Testis (tissue), 3 donors: Measurements from ENCODE around the gene VWA5A. TPM values are rescaled to one million over a fixed set of nuclear protein-coding genes. Genes with fewer than 3 reads are reported as not detected.

Experiments used
- DNase-seq: peaks from one replicate; pipeline ENCODE4 v3.0.0-alpha.2; 2019
- H3K27ac ChIP-seq, 2 donors: fragments of 200-600 bp; sonication (generic); one replicate each; pipeline ENCODE4 v1.5.1; 2019
- H3K27me3 ChIP-seq: fragments of 200-600 bp; sonication (generic); one replicate; pipeline ENCODE4 v1.5.1; 2019
- H3K36me3 ChIP-seq: fragments of 200-600 bp; sonication (generic); one replicate; pipeline ENCODE4 v1.5.1; 2017; ENCODE audit warnings: low read depth; ENCODE audit errors: missing control alignments
- H3K4me1 ChIP-seq: fragments of 200-600 bp; sonication (generic); one replicate; pipeline ENCODE4 v1.5.1; 2019
- H3K4me3 ChIP-seq, 2 donors: fragments of 200-600 bp; sonication (generic); one replicate each; pipeline ENCODE4 v1.5.1; 2017 to 2019
- H3K9me3 ChIP-seq: fragments of 200-600 bp; sonication (generic); one replicate; pipeline ENCODE4 v1.5.1; 2017
- POLR2A ChIP-seq: fragments of 450-650 bp; IDR thresholded peaks from one replicate; pipeline ENCODE4 v1.6.1; 2017; ENCODE audit warnings: antibody characterized with exemption, mild to moderate bottlenecking, moderate library complexity
- WGBS, 2 donors: methylation state at CpG; one replicate each; pipeline ENCODE4 v1.1.5; 2018; 5-methylcytosine and 5-hydroxymethylcytosine counted together
- intact Hi-C: fragments of 100-400 bp; cut with DNase I; formaldehyde crosslinking; loops from one replicate; pipeline ENCODE4 v1.15.1; 2023; ENCODE audit warnings: low total_unique reads
- polyA plus RNA-seq: library from polyadenylated mRNA; stranded (reverse); fragments of 350-450 nt; fragmentation: Illumina TruSeq; extraction: RNeasy Lipid Tissue Mini Kit (QIAGEN cat#74804); gene quantifications from one replicate; pipeline ENCODE4 v1.2.3, GENCODE V29; 2014; ENCODE audit warnings: low read depth, low replicate concordance; ENCODE audit not compliant: insufficient read depth
- total RNA-seq, 2 donors: library from RNA; depleted of rRNA; stranded (reverse); fragments of >200 nt; gene quantifications; one replicate each; pipeline ENCODE4 v1.2.3, GENCODE V29; 2016
- TF ChIP-seq, protein P1 (sequence below), 3 experiments: fragments of 450-650 bp in 2 of 3; fragments of 200-600 bp in 1 of 3; sonication (generic) in 1 of 3; IDR thresholded peaks; one replicate each; pipeline ENCODE4 v1.5.1; 2016 to 2019; ENCODE audit warnings: antibody characterized with exemption in 3 of 3, mild to moderate bottlenecking in 2 of 3, moderate library complexity in 1 of 3

Gene VWA5A
- total and polyA plus RNA-seq, 3 donors from 2014 or later: 26.6 to 31.3 (median 28.3) TPM

- H3K4me1 ChIP-seq: no peaks in the 10 kb centered on the region
- no peak for TF ChIP-seq POLR2A
- TF ChIP-seq, protein P1, sequence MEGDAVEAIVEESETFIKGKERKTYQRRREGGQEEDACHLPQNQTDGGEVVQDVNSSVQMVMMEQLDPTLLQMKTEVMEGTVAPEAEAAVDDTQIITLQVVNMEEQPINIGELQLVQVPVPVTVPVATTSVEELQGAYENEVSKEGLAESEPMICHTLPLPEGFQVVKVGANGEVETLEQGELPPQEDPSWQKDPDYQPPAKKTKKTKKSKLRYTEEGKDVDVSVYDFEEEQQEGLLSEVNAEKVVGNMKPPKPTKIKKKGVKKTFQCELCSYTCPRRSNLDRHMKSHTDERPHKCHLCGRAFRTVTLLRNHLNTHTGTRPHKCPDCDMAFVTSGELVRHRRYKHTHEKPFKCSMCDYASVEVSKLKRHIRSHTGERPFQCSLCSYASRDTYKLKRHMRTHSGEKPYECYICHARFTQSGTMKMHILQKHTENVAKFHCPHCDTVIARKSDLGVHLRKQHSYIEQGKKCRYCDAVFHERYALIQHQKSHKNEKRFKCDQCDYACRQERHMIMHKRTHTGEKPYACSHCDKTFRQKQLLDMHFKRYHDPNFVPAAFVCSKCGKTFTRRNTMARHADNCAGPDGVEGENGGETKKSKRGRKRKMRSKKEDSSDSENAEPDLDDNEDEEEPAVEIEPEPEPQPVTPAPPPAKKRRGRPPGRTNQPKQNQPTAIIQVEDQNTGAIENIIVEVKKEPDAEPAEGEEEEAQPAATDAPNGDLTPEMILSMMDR (IDR thresholded peaks at IDR 0.05): no peak
- WGBS, 2 donors: 84 to 92% methylated on average over 2 of the region's 2 CpGs
- H3K27ac ChIP-seq: no peak overlapping the region
- H3K9me3 ChIP-seq: no peaks in the 10 kb centered on the region
- H3K27me3 ChIP-seq: no peaks in the 10 kb centered on the region
- H3K36me3 ChIP-seq: no peaks in the 10 kb centered on the region
- no peak for DNase-seq
- intact Hi-C loops: no loop called here
- no peak overlapping the region for H3K4me3 ChIP-seq
These were observed 17.1 kb upstream of the VWA5A start for GRCh38 chr11:124098141-124098540.

- WGBS, 2 donors: 53 to 66% methylated on average over 1 of the region's 1 CpG
- H3K36me3 ChIP-seq: no peaks in the 10 kb centered on the region
- TF ChIP-seq, protein P1 (IDR thresholded peaks at IDR 0.05): no peak
- TF ChIP-seq POLR2A: no peak
- H3K27ac ChIP-seq: no peak overlapping the region
- H3K4me1 ChIP-seq: no peaks in the 10 kb centered on the region
- no peaks in the 10 kb centered on the region for H3K27me3 ChIP-seq
- intact Hi-C loops: no loop called here
- DNase-seq: no peak
- H3K9me3 ChIP-seq: no peaks in the 10 kb centered on the region
- no peak overlapping the region for H3K4me3 ChIP-seq
These were observed 13.5 kb upstream of the VWA5A start for GRCh38 chr11:124101737-124102136.

DNA sequence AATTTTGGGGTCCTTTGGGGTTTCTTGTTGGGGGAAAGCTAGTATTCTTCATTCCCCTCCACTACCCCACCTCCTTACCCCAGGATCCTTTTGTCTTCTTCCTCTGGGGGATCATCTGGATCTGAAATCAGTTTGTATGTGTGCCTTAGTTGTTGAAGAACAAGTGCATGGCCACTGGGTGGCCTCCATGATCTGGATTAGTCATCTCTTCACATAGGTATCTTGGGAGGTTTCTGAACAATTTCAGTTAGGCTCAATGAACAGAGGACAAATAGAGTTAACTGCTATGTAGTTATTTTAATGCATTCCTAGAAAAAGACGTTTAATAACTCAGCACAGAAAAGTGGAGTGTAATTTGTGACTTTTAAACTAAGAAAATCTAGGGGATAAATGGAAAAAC, 7.1 kb upstream of the VWA5A start:
- Histone ChIP-seq H3K4me1 (no peaks in the 10 kb centered on the region), H3K36me3 (no peaks in the 10 kb centered on the region), H3K4me3 (no peak overlapping the region), H3K27ac (no peak overlapping the region), H3K27me3 (no peaks in the 10 kb centered on the region), H3K9me3 (no peaks in the 10 kb centered on the region)
- WGBS, 2 donors: 29 to 32% methylated on average over 1 of the region's 1 CpG
- intact Hi-C loops: no loop called here
- DNase-seq: peak; percentile 26
- TF ChIP-seq, protein P1 (IDR thresholded peaks at IDR 0.05): no peak
- TF ChIP-seq POLR2A: no peak

- WGBS, 2 donors: 82 to 97% methylated on average over 1 of the region's 1 CpG
- no peaks in the 10 kb centered on the region for H3K9me3 ChIP-seq
- H3K27me3 ChIP-seq: no peaks in the 10 kb centered on the region
- intact Hi-C loops: no loop called here
- no peak overlapping the region for H3K27ac ChIP-seq
- no peak for DNase-seq
- H3K4me1 ChIP-seq: no peaks in the 10 kb centered on the region
- H3K4me3 ChIP-seq: no peak overlapping the region
- no peak for TF ChIP-seq POLR2A
- TF ChIP-seq, protein P1 (IDR thresholded peaks at IDR 0.05): no peak
- H3K36me3 ChIP-seq: no peaks in the 10 kb centered on the region
These were observed 5.9 kb upstream of the VWA5A start for GRCh38 chr11:124109377-124109776.

DNA sequence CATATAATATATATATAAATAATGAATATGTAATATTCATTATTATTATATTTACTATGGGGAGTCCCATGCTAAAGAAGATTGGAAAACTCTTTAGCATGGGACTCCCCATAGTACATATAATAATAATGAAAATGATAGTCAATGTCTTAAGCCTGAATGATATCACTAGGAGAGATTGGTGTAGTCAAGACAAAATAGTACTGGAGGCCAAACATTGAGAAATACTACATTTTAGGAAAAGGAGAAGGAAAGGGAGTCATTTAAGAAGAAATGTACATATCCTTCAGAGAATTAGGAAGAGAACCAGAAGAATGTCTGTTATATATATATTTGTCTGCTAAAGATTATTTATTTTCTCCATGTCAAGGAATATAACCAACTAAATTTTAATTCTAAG, 5.0 kb upstream of the VWA5A start:
- Histone ChIP-seq H3K36me3 (no peaks in the 10 kb centered on the region), H3K9me3 (no peaks in the 10 kb centered on the region), H3K4me1 (no peaks in the 10 kb centered on the region), H3K27me3 (no peaks in the 10 kb centered on the region), H3K4me3 (no peak overlapping the region), H3K27ac (no peak overlapping the region)
- no peak for DNase-seq
- intact Hi-C loops: no loop called here
- TF ChIP-seq POLR2A: no peak
- TF ChIP-seq, protein P1 (IDR thresholded peaks at IDR 0.05): no peak
